ENCODE results near the gene TECPR1.
"Not testable (repeated sequence)": the region's sequence is repeated elsewhere in the genome, so short reads cannot be mapped to it uniquely, and the experiment has no call there.

TECPR1 gene

DNA sequence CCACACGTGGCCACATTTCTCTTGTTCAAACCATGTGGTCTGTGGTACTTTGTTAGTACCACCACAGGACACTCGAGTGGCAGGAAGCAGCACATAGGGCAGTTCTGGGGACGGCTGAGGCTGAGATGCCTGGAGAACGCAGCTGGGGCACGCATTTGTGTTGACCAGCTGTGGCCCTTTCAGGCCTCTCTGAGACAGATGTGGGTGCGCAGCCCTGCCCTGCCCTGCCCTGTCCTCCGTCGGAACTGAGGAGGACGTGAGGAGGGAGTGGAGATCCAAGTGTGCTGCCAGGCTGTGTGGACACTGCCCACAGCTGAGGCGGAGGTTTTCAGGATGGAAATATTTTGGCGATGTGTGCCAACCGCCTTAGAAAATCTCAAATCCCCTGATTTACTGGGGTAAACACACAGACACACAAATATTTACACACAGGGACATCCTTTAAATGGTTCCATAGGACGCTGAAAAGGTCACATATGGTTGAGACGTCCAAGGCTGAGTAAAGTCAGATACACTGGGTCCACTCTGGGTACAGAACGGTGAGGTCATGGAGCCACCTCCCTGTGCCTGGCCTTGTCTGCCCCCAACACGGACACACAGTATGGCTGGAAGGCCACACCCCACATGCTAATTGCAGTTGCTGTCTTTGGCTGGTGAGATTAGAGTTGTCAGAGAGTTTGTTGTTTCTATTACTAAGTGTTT, 26.0 kb downstream of the TECPR1 start:
- DNase-seq = no peak

DNA sequence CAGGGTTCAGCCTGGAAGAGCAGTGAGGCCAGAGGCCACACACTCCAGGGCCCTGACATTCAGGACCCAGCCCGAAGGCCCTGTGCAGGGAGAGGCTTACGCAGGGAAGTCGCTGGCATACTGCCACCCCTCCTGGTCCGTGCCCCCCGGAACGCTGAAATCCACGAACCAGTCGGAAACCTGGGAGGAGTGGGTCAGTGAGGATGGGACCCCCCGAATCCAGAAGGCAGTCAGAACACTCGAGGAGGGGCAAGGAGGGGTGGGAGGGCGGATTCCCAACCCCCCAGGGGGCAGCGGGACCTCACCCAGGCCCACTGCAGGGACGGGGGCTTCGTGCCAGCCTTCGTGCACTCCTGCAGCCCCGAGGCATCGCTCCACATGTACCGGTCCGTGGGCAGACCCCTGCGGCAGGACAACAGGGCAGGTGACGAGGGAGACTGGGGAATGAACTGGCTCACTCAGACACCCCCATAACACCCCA, 27.3 kb downstream of the TECPR1 start:
- no peak for DNase-seq

DNA sequence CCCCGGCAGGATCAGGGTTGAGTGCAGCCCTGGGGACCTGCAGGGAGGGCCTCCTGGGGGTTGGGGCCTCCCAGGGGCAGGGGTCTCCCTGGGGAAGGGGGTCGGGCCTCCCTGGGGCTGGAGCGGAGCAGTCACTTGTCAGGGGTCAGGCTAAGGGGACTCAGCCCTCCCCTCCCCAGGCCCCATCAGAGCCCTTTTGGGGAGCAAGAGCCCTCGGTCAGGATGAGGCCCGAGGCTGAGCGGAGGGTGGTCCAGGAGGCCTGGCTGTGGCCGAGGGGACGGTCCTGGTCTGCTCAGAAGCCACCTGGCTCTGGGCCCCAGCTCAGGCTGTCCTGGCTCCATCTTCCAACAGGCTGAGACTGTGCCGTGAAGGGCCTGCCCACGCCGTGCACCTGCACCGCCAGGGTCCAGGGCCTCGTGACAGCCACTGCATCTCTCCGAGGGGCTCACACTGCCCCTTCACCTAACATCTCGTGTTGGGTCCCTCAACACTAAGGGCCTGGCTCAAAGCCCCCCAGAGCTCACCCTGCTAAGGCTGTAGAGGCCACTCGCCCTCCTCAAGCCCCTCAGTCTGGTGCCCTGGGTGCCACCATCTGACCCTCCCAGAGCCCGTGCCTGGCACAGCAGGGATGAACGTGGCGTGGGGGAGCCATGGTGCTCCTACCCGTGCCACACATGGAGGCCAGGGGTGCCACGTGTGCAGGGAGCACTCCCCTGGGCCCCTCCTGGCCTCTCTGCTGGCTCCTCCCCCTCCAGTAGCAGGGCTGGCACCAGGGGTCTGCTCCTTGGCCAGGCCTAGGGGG, 27.9 kb downstream of the TECPR1 start:
- DNase-seq = no peak

DNA sequence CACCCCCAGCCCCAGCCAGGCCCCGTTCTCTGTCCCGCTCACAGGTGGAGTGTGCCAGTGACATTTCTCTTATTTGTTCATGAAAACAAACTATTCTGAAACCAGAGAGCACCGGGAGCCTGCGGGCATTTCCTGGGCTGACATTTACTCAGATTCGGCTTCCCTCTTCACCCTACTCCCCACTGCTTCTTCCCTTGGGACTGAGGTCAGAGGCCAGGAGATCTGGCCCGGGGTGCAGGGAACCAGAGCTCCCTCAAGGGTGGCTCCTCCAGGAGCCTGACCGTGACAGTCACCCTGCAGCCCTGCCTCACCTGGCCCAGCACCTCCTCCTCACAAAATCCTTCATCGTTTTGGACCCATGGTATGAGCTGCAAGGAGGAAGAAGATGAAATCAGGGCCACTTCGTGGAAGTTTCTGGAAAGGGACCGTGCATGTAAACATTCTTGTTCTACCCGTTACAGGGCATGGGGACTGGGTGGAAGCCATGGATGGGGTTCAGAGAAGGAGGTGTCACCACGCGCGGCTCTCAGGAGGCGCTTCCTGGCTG, 28.6 kb downstream of the TECPR1 start:
- no peak for DNase-seq

DNA sequence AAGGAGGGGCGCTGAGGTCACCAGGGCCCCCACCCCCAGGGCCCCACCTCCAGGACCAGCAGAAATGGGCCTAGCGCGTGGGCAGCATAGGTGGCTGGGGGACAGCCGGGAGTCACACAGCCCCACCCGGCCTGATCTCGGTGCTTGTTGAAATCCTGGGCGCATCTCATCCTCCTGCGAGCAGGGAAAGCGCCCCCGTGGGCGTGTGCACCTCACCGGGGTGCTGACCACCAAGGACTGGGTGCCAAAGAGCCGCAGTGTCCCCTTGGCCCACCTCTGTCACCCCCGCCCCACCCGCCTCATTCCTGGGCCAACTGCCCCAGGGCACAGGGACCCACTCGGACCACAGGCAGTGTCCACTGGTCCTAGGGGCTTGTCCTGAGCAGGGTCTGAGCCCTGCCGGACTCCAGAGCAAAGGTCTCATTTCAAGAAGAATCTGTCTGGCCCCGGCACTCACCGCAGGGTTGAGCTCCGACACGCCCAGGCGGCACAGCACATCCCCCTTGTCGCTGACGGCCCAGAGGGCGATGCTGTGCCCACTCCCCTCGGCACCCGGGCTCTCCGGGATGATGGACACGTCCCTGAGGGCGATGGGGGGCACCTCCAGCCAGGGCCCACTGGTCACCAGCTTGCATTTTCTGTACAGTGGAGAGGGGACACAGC, 29.4 kb downstream of the TECPR1 start:
- no peak for DNase-seq

DNA sequence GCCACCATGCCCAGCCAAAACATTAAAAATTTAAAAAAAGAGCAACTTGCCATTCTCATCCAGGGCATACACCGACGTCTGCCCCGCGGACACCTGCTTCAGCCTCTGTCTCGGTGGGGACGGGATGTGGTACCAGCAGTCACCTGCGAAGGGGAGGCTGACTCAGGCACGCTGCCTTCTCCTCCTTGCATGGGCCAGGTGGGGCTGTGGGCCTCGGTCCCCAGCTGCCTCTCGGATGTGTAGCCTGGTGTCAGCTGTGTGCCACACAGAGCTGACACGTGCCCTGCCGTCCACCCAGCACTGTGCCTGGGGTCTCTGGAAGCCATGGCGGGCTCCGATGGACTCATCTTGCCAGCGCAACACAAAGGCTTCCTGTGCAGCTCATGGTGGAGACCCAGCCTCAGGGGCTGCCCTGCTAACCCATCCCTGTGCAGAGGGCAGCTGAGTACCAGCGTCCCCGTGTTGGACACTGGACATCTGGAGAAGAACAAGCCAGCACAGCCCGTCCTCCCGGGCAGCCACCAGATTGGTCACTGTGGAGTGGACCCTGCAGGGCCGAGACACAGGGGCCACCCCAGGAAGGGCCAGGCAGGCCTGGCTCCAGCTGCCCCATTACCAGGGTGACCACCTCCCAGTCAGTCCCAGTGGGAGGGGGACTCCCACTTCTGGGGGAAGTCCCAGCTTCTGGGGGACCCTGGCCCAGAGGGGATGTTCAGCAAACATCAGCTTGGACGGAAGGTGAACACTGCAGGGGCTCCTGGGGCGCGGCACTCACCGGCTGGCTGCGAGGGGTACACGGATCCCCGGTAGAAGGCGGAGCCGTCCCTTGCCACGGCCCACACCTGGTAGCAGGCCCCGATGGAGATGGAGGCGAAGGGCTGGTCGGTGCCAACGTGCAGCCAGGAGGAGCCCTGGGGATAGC, 30.2 kb downstream of the TECPR1 start:
- no peak for DNase-seq

DNA sequence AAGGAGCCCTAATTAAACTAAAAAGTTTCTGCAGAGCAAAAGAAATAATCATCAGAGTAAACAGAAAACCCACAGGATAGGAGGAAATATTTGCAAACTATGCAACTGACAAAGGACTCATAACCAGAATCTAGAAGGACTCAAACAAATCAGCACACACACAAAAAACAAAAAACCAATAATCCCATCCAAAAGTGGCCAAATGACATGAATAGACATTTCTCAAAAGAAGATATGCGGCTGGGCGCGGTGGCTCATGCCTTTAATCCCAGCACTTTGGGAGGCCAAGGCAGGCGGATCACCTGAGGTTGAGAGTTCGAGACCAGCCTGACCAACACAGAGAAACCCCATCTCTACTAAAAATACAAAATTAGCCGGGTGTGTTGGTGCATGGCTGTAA, 32.6 kb downstream of the TECPR1 start:
- not testable (repeated sequence) for DNase-seq

DNA sequence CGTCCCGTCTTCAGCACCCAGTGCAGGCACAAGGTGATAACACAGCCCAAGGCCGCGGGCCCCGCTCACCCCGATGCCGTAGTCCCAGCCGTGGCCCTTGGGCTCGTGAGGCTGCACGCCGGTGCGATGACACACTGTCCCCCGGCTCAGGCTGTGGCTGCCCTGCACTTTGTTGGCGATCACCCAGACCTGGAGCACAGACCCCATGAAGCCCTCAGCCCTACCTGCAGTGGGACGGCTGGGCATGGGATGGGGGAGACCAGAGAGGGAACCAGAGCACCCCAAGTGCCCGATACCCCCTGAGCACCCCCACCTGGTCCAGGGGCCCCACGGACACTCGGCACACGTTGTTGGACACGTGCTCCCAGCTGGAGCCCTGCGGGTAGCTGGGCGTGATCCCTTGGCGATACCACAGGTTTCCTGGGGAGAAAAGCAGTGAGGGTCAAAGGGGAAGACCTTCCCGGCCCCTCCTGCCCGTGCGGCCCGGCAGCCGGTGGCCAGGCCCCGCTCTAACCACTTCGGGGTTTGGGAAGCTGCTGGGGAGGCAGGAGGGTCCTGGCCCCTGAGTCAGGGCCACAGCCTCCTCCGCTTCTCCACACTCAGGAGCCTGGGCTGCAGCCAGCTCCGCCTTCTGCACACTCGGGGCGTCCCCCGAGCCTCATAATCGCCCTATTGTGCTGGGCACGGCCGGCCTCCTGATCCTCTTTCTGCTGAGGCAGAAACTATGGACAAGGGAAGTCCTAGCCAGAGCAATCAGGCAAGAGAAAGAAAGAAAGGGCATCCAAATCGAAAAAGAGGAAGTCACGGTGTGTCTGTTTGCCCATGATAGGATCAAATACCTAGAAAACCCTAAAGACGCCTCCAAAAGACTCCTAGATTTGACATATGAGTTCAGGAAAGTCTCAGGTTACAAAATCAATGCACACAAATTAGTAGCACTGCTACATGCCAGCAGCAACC, 34.1 kb downstream of the TECPR1 start:
- DNase-seq = no peak

DNA sequence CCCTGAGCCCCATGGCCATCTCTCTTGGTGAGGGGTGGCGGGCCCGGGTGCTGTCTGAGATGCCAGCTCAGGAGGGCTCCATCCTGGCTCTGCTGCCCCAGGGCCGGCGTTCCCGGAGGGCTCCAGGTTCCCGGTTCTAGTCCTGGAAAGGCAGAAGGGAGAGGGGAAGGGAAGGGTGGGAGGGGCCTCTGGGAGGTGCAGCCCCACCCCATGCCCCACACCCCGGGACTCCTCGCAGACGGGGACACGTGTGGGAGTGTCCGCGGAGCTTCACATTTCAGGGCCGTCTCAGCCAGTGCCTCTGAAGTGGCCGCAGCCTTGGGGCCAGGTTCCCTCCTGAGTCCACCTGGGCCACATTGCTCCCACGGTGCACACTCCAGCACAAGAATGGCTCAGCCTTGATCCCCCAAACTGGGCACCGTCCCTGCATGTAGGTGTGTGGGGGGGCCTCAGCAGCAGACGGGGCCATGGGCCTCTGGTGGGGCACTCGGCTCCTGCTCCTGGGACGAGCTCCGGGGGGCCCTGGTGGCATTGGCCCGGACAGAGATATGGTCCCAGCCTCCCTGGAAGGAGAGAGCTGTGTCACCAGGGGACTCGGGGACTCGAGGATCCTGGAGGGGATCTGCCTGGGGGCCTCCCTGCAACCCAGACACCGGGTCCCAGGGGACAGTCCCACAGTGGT, 35.0 kb downstream of the TECPR1 start:
- no peak for DNase-seq

DNA sequence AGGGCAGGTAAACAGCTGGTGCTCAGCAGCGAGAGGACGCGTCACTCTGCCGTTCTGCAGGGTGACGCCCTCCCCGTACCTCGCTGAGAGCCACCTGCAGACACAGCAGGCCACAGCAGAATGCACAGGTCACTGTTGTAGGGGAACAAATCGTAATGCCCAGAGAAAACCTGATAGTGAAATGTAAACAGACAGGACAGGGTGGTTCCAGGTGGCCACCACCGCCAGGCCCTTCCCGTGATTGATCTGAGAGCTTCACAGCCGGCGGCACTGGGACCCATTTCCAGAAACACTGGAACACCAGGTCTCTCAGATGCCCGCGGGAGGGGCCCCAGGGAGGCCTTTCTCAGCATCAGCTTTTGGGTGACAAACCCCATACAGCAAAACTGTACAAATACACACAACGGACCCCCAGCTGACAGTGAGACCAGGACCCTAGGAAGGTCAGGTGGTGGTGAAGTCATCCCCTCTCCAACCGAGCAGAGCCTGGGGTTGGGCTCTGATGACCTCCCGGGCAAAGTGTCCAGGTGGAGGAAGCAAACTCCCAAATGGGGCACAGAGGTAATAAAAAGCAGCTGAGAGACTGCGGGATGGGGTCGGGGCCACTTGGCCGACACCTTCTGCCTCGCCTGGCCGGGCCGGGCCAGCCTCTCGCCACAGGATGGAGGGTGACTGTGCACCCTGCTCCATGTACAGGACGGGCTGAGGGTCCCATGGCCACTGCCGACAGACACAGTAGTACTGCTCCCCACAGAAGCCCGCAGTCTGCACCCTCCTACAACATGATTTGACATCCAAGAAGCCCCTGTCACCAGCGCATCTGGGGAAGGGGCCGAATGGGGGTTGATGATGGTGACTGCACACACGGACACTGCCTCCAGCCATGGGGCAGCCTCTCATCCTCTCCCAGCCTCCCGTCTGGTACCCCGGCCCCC, 36.2 kb downstream of the TECPR1 start:
- DNase-seq = peak; percentile 2

DNA sequence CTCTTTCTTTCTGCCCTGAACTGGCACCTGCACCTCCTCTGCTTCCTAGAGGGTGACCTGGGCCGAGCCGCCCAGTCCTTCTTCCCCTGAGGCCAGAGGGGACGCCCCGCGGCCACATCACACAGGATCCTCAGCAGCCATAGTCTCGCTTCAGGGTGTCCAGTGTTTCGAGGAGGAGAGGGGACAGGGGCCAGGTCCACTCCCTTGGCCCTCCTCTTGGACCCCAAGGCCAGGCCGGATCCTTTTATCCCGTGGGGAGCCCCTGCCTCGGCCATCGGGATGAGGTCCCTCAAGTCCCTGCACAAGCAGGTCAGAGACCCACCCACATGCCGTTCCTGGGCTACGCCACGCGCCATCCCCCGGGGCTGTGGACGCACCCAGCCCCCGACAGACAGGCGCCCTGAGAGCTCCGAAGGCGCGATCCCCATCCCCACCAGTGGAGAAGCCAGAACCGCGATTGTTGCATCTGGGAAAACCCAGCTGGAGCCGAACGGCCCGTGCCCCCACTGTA, 37.2 kb downstream of the TECPR1 start:
- DNase-seq = no peak

DNA sequence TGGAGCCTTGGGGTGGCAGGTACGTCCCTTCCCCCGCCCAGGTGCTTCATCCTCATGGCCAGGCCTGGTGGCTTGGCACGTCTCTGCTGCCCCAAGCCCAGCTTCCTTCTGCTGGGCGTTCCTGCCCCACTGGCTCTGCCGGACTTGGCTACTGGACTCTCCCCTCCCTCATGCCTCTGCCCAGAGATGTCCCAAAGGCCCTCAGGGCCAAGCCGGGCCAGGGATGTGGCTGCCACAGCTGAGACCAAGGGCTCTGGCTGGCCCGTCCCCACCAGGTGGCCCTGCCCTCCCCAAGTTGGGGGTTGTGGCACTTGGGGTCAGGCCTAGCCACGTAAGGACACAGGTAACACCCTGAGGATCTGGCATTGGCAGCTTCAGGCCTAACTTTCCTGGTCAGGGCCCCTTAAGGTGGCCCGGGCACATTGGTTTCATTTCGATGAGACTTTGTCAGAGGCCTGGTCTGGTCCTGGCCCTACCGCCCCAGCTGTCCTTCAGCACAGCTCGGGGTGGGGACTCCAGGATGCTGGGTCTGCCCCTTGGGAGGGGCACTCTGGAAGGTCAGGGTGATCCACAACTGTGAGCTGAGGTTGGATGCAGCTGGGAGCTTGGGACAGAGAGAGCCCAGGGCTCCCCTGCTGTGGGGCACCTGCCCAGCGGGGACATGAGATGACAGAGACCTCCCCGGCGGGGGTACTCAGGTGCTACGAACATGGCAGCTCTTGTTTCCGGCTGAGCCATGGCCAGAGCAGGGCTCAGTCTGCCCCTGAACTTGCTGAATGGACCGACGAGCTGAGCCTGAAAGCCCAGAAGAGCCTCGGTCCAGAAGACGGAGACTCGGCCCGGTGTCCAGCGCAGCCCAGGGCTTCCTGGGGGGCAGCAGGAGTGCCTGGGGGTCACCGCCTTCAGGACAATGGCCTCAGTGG, 37.9 kb downstream of the TECPR1 start:
- no peak for DNase-seq

DNA sequence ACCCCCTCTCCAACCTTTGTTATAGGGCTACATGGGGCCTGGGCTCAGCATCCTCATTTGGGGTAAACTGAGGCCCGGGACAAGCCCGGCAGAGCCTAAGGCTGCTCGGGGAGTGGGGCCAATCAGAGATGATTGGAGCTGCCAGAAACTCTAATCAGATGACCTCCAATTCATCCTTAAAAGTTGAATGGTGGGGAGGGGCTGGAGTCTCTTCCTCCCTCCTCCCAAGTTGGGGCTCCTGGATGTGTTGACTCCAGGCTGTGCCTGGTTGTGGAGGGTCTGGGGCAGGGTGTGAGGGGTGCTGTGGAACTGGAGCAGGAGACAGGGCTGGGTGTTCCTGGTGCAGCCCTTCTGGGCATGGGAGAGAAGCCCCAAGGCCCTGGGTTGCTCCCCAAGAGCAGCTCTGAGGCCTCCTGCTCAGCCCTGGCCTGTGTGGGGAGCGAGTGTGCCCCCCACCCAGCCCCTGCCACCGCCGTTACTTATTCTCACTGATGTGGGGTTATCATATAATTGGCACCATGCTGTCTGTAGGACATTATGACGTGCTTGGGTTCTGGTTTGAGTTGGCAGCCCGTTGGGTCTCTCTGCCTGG, 38.6 kb downstream of the TECPR1 start:
- DNase-seq = no peak

DNA sequence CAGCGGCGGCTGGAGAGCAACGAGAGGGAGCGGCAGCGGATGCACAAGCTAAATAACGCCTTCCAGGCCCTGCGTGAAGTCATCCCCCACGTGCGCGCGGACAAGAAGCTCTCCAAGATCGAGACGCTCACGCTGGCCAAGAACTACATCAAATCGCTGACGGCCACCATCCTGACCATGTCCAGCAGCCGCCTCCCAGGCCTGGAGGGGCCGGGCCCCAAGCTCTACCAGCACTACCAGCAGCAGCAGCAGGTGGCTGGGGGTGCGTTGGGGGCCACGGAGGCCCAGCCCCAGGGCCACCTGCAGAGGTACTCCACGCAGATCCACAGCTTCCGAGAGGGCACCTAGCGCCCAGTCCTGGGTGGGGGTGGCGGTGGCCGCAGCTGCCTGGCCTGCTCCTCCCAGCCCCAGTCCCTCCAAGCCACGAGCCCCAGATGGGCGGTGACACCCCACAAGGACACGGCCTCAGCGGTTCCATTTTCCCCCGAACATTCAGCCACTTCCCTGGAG, 39.4 kb downstream of the TECPR1 start:
- no peak for DNase-seq

DNA sequence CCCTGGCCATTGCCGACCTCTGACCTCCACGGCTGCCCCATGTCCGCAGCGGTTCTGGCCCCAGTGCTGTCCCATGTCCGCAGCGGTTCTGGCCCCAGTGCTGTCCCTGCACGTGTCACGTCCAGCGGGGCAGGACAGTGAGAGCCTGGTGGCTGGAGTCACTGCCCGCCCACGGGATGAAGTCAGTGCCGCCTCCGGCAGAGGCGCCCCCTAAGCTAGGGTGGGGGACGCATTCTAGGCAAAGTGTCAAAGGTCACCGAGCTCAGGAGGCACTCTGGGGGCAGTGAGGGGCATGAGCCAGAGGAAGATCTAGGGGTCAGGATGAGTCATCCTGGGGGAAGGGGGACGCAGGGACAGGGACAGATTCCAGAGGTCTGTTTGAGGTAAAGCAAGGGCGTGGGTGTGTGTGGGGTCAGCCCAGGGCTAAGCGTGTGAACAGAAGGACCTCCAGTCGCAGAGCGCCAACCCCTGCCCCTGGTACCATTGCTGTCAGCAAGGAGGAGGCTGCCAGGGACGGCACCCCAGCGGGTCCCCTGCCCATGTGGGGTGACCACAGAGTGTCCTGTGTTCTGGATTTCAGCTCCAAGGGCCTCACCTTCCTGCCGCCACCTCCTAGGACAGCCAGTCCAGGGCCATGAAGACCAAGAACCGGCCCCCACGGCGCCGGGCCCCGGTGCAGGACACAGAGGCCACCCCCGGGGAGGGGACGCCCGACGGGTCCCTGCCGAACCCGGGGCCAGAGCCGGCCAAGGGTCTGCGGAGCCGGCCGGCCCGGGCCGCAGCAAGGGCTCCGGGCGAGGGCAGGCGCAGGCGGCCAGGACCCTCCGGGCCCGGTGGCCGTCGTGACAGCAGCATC, 40.1 kb downstream of the TECPR1 start:
- DNase-seq = no peak

DNA sequence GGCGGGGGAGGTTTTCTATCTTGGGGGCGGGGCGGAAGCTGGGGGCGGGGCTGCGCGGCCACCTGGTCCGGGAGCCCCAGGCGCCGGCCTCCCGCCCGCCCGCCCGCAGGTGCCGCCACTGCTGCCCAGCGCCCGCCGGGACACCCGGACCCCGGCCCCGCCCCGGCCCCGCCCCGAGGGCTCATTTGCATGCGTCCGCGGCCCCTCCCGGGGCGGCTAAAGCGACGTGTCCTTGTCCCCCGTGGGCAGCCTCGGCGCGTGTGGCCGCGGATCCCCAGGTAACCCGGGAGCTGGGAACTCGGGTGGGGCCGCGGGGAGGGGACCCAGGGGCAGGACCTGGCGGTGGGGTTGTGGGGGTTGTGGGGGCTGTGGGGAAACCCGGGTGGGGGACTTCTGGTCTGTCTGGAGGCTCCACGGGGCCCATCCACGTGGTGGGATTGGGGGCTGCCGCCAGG, 40.8 kb downstream of the TECPR1 start, which contains the start of gene BHLHA15:
Gene BHLHA15 (plus strand): TSS at position 219 of the 455 bp plus-strand sequence. CDS start 871 bp downstream, outside the sequence.
- no peak for DNase-seq
